Suprapubic skin (tissue), 4 donors: ENCODE data around the gene KIAA0513.

ENCODE experiments used
- CTCF ChIP-seq, 2 donors: fragments of 200-600 bp in 1 of 2; fragments of 450-650 bp in 1 of 2; sonication (generic) in 1 of 2; IDR thresholded peaks; one replicate each; pipeline ENCODE4 v1.5.1; 2016 to 2019; ENCODE audit warnings: antibody characterized with exemption in 2 of 2, mild to moderate bottlenecking in 1 of 2, moderate library complexity in 1 of 2
- POLR2A ChIP-seq, 2 donors: fragments of 450-650 bp; IDR thresholded peaks; one replicate each; pipeline ENCODE4 v1.6.1; 2017; ENCODE audit warnings: antibody characterized with exemption in 2 of 2, mild to moderate bottlenecking in 2 of 2, moderate library complexity in 2 of 2
- POLR2AphosphoS5 ChIP-seq, 3 donors: sonication (generic); formaldehyde crosslinking; IDR thresholded peaks; one replicate each; pipeline ENCODE4 v1.6.1; 2017; ENCODE audit warnings: antibody characterized with exemption in 3 of 3

GRCh38 chr16:85074225-85074914 is 46.8 kb downstream of the KIAA0513 start:
- no peak for TF ChIP-seq POLR2A (IDR thresholded peaks at IDR 0.05)
- TF ChIP-seq CTCF (IDR thresholded peaks at IDR 0.05), result no peak
- TF ChIP-seq POLR2AphosphoS5 (IDR thresholded peaks at IDR 0.05), result no peak
